Measurements from ENCODE around the gene KRT38. TPM values are rescaled to one million over a fixed set of nuclear protein-coding genes. Genes with fewer than 3 reads are reported as not detected.

Gene KRT38
- total RNA-seq, 1 experiment from 2014 or later, result not detected

- no TSS peak for BruUV-seq (replicated peaks)
- H3K4me2 ChIP-seq (ENCODE audit: low read length), result no peak overlapping the region
- POLR2A ChIA-PET (ENCODE audit: unreplicated experiment), result no interaction called here
- intact Hi-C loops (cut with micrococcal nuclease), result no loop called here
- TF ChIP-seq, protein P1, sequence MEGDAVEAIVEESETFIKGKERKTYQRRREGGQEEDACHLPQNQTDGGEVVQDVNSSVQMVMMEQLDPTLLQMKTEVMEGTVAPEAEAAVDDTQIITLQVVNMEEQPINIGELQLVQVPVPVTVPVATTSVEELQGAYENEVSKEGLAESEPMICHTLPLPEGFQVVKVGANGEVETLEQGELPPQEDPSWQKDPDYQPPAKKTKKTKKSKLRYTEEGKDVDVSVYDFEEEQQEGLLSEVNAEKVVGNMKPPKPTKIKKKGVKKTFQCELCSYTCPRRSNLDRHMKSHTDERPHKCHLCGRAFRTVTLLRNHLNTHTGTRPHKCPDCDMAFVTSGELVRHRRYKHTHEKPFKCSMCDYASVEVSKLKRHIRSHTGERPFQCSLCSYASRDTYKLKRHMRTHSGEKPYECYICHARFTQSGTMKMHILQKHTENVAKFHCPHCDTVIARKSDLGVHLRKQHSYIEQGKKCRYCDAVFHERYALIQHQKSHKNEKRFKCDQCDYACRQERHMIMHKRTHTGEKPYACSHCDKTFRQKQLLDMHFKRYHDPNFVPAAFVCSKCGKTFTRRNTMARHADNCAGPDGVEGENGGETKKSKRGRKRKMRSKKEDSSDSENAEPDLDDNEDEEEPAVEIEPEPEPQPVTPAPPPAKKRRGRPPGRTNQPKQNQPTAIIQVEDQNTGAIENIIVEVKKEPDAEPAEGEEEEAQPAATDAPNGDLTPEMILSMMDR (conservative IDR thresholded peaks at IDR 0.05; ENCODE audit: low read depth, low read length), result no peak
- TF ChIP-seq EZH2phosphoT487 (IDR thresholded peaks at IDR 0.05; ENCODE audit: borderline replicate concordance, low read length) (no peak), EZH2 (IDR thresholded peaks at IDR 0.05; ENCODE audit: low read length, unreplicated experiment) (no peak)
- no peak overlapping the region for H3K9ac ChIP-seq (ENCODE audit: low read length)
- ATAC-seq (no peak), DNase-seq (no peak)
- H3K27me3 ChIP-seq (ENCODE audit: low read length), result no peaks in the 10 kb centered on the region
- no peaks in the 10 kb centered on the region for H3K4me1 ChIP-seq (ENCODE audit: insufficient read depth, low read length)
- no peaks in the 10 kb centered on the region for H3K9me2 ChIP-seq (replicated peaks; ENCODE audit: low read length)
- H3K36me3 ChIP-seq (ENCODE audit: low read depth, low read length), result no peaks in the 10 kb centered on the region
- H2AFZ ChIP-seq (ENCODE audit: low read length), result no peak overlapping the region
- no peak overlapping the region for H3K4me3 ChIP-seq (ENCODE audit: low read length)
- CTCF ChIA-PET, result no interaction called here
- H3K79me2 ChIP-seq (ENCODE audit: low read length), result no peaks in the 10 kb centered on the region
- no peaks in the 10 kb centered on the region for H3F3A ChIP-seq (ENCODE audit: low read length, unreplicated experiment)
- no peaks in the 10 kb centered on the region for H3K9me3 ChIP-seq (ENCODE audit: low read length)
- no peak overlapping the region for H3K27ac ChIP-seq (ENCODE audit: low read length)
- H4K20me1 ChIP-seq (ENCODE audit: low read length), result no peaks in the 10 kb centered on the region
Observed at GRCh38 chr17:41455236-41455635, 14.5 kb upstream of the KRT38 start.

DNA sequence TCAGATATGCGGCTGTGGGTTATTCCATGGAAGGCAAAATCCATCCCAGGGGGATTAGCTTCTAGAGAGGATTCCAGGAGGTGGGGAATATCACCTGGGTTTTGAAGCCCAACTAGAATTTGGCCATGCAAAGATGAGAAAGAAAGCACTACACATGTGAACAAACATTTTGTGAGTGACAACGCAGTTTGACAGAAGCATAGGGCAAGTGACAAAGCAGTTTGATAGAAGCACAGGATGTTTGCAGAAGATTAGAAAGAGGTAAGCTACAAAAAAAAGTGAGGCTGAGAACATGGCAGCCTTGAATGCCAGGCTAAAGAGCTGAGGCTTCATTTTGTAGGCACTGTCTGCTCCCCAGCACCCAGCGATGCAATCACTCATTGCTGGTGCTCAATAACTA lies 12.3 kb upstream of the KRT38 start:
- Histone ChIP-seq H3K9me2 (replicated peaks; ENCODE audit: low read length) (no peaks in the 10 kb centered on the region), H4K20me1 (ENCODE audit: low read length) (no peaks in the 10 kb centered on the region), H3K27ac (ENCODE audit: low read length) (no peak overlapping the region), H3K36me3 (ENCODE audit: low read depth, low read length) (no peaks in the 10 kb centered on the region), H3K4me1 (ENCODE audit: insufficient read depth, low read length) (no peaks in the 10 kb centered on the region), H3K4me3 (ENCODE audit: low read length) (no peak overlapping the region), H3K27me3 (ENCODE audit: low read length) (no peaks in the 10 kb centered on the region), H2AFZ (ENCODE audit: low read length) (no peak overlapping the region), H3K9ac (ENCODE audit: low read length) (no peak overlapping the region), H3F3A (ENCODE audit: low read length, unreplicated experiment) (no peaks in the 10 kb centered on the region), H3K4me2 (ENCODE audit: low read length) (no peak overlapping the region), H3K9me3 (ENCODE audit: low read length) (no peaks in the 10 kb centered on the region), H3K79me2 (ENCODE audit: low read length) (no peaks in the 10 kb centered on the region)
- DNase-seq, result no peak
- TF ChIP-seq, protein P1 (conservative IDR thresholded peaks at IDR 0.05; ENCODE audit: low read depth, low read length), result no peak
- TF ChIP-seq EZH2 (IDR thresholded peaks at IDR 0.05; ENCODE audit: low read length, unreplicated experiment) (no peak), EZH2phosphoT487 (IDR thresholded peaks at IDR 0.05; ENCODE audit: borderline replicate concordance, low read length) (no peak)
- BruUV-seq (replicated peaks), result no TSS peak
- ChIA-PET POLR2A (ENCODE audit: unreplicated experiment) (interaction anchor here (0.6 kb wide), 1 partner anchor 849 kb away, joined by 6 read pairs; no protein-coding TSS in a partner anchor), CTCF (no interaction called here)
- no peak for ATAC-seq
- intact Hi-C loops (cut with micrococcal nuclease), result no loop called here

- Histone ChIP-seq H2AFZ (ENCODE audit: low read length) (no peak overlapping the region), H3K9me3 (ENCODE audit: low read length) (no peaks in the 10 kb centered on the region), H4K20me1 (ENCODE audit: low read length) (no peaks in the 10 kb centered on the region), H3F3A (ENCODE audit: low read length, unreplicated experiment) (no peaks in the 10 kb centered on the region), H3K36me3 (ENCODE audit: low read depth, low read length) (no peaks in the 10 kb centered on the region), H3K4me1 (ENCODE audit: insufficient read depth, low read length) (no peaks in the 10 kb centered on the region), H3K27me3 (ENCODE audit: low read length) (no peaks in the 10 kb centered on the region), H3K79me2 (ENCODE audit: low read length) (no peaks in the 10 kb centered on the region), H3K9ac (ENCODE audit: low read length) (no peak overlapping the region), H3K4me3 (ENCODE audit: low read length) (no peak overlapping the region), H3K27ac (ENCODE audit: low read length) (no peak overlapping the region), H3K4me2 (ENCODE audit: low read length) (no peak overlapping the region), H3K9me2 (replicated peaks; ENCODE audit: low read length) (no peaks in the 10 kb centered on the region)
- DNase-seq (no peak), ATAC-seq (no peak)
- no TSS peak for BruUV-seq (replicated peaks)
- TF ChIP-seq, protein P1 (conservative IDR thresholded peaks at IDR 0.05; ENCODE audit: low read depth, low read length), result no peak
- TF ChIP-seq EZH2phosphoT487 (IDR thresholded peaks at IDR 0.05; ENCODE audit: borderline replicate concordance, low read length), result no peak
- no peak for TF ChIP-seq EZH2 (IDR thresholded peaks at IDR 0.05; ENCODE audit: low read length, unreplicated experiment)
- CTCF ChIA-PET, result no interaction called here
- intact Hi-C loops (cut with micrococcal nuclease), result no loop called here
- POLR2A ChIA-PET (ENCODE audit: unreplicated experiment), result no interaction called here
Observed at GRCh38 chr17:41452281-41452680, 11.5 kb upstream of the KRT38 start.

Measured in PC-3 (cell line).